Hair follicle dermal papilla cell (primary cell): ENCODE measurements around the gene FBRS. TPM values are rescaled to one million over a fixed set of nuclear protein-coding genes. Genes with fewer than 3 reads are reported as not detected.

Experiments
- small RNA-seq: library from RNA; depleted of rRNA; stranded (forward); fragments of <200 nt; gene quantifications from one replicate; pipeline ENCODE3, GENCODE V24; 2012
- total RNA-seq: library from RNA; depleted of rRNA; stranded (reverse); fragments of >200 nt; gene quantifications from 2 replicates; pipeline ENCODE4 v1.2.3, GENCODE V29; 2012

FBRS gene
- total RNA-seq = 28.9 and 32.5 TPM in 2 replicates

GRCh38 chr16:30657866-30658730 lies at the start of gene FBRS:
Gene FBRS, plus strand, starts transcription at chr16:30658431. Its CDS starts 1,088 bp downstream, at chr16:30659519.

GRCh38 chr16:30609926-30610839 lies 48.0 kb upstream of the FBRS start, which contains the start of gene ZNF689:
Gene ZNF689, minus strand, starts transcription at chr16:30610389. Its CDS starts 348 bp downstream, at chr16:30610041.

GRCh38 chr16:30650369-30651123 lies 7.7 kb upstream of the FBRS start, which contains the start of gene PRR14:
Gene PRR14, plus strand, starts transcription at chr16:30650960. Its CDS starts 686 bp downstream, at chr16:30651646.

DNA sequence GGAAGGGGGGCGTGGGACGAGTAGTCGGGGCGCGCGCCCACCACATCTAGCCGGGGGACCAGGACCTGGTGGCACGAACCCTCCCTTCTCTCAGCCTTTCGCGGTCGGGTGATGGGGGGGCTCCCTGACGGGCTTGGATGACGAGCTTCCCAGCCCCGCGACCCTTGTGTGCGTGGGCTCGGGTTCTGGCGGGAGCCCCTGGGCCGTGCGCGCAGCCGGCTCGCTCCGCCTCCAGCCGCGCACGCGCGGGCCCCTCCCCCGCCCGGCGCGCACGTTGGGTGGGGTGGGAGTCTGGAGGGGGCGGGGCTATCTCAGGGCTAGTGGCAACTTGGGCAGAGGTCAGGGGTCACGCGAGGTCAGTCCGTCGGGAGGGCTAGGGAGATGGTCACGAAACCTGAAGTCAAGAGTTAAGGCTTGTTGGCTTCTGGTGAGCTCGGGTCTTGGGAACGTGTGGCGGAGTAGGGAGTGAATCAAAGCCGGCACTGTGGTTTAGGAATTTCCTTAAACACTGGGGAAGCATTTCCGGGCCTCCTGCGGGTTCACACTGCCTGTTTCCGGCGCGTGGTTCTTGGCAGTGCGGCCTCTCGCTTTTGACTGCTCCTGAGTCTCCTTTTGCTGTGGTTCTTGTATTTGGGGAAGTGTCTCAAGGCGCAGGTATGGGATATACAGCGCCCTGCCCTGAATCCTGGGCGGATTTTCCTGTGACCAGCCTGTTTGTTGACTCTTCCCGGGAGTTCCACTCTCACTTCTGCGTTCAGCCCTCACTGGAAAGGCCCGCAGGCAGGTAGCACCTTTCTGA lies 40.8 kb downstream of the FBRS start, which contains the start of gene SRCAP:
SRCAP (plus strand) TSS at position 356 of the 799 bp plus-strand sequence. CDS start 1,654 bp downstream, outside the sequence.

Small RNA genes lying within 50 kb of the gene (small RNA-seq; reads per million reads assigned to genes)
- gene AC093249.1 = not detected
- gene RNU6-1043P = not detected
- gene RNU6-416P = not detected
- 226 reads per million, percentile 99 among the genes with 10 or more reads in this experiment for gene SNORA30

Other genes with a start within 250 kb of the FBRS start
- gene DCTPP1, start 228.4 kb upstream of the FBRS start, total RNA-seq = 7.3 and 8.6 TPM in 2 replicates
- 9.1 and 12.0 TPM in 2 replicates for gene SEPHS2, start 212.6 kb upstream of the FBRS start, total RNA-seq
- not detected in 2 replicates for gene ITGAL, start 185.7 kb upstream of the FBRS start, total RNA-seq
- gene ZNF768, start 131.9 kb upstream of the FBRS start, total RNA-seq = 31.5 and 32.9 TPM in 2 replicates
- gene ZNF747, start 123.6 kb upstream of the FBRS start, total RNA-seq = 15.3 and 16.6 TPM in 2 replicates
- 8.6 and 9.7 TPM in 2 replicates for gene ZNF764, start 100.1 kb upstream of the FBRS start, total RNA-seq
- 7.2 and 12.5 TPM in 2 replicates for gene ZNF688, start 86.7 kb upstream of the FBRS start, total RNA-seq
- gene ZNF785, start 72.7 kb upstream of the FBRS start, total RNA-seq = 11.1 and 15.6 TPM in 2 replicates
- gene ZNF689, start 48.0 kb upstream of the FBRS start, total RNA-seq = 13.8 and 17.0 TPM in 2 replicates
- gene PRR14, start 7.5 kb upstream of the FBRS start, total RNA-seq = 9.4 and 9.7 TPM in 2 replicates
- 25.3 and 28.7 TPM in 2 replicates for gene SRCAP, start 40.7 kb downstream of the FBRS start, total RNA-seq
- 21.1 and 22.3 TPM in 2 replicates for gene PHKG2, start 90.0 kb downstream of the FBRS start, total RNA-seq
- 0.36 and 0.49 TPM in 2 replicates for gene CFAP119, start 103.6 kb downstream of the FBRS start, total RNA-seq
- 93.1 and 102 TPM in 2 replicates for gene RNF40, start 103.9 kb downstream of the FBRS start, total RNA-seq
- 20.9 and 22.2 TPM in 2 replicates for gene ZNF629, start 128.8 kb downstream of the FBRS start, total RNA-seq
- 37.0 and 41.7 TPM in 2 replicates for gene BCL7C, start 235.6 kb downstream of the FBRS start, total RNA-seq
- 3.5 and 5.8 TPM in 2 replicates for gene CTF1, start 238.2 kb downstream of the FBRS start, total RNA-seq